Camera-type eye (tissue), 1 donor: ENCODE results near the gene OR4N5. TPM values are rescaled to one million over a fixed set of nuclear protein-coding genes. Genes with fewer than 3 reads are reported as not detected.

Source experiments
- total RNA-seq: library from RNA; depleted of rRNA; stranded (reverse); fragments of >200 nt; gene quantifications from one replicate; pipeline ENCODE4 v1.2.3, GENCODE V29; 2014

Gene OR4N5
- not detected for total RNA-seq

GRCh38 chr14:20138520-20138919 lies at the start of gene OR4N5:
Gene OR4N5, plus strand, starts transcription at chr14:20138820. Its CDS starts 4,916 bp downstream, at chr14:20143736.

DNA sequence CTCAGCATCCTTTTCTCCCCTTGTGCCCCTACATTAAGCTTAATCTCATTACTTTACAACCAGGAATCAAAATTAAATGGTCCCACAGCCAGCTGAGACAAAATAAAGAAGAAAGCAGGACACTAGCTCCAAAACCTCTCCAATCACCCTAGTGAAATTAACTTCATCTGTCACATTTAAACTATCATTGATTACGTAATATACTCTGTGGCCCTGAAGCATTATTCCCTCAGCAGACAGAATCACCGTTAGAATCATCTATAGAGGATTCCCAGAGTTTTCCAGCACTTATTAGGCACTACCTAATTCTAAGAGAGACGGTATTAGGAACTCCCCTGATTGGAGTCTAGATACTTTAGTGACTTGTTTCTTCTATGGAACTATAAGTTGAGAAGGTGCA lies 28.2 kb upstream of the OR4N5 start, which contains the start of gene OR4K17:
Gene OR4K17 (plus strand): TSS at position 302 of the 400 bp plus-strand sequence. CDS start 6,761 bp downstream, outside the sequence.

GRCh38 chr14:20190596-20190995 lies 52.0 kb downstream of the OR4N5 start, which contains the start of gene OR11G2:
Gene OR11G2, plus strand, starts transcription at chr14:20190896. Its CDS starts 6,542 bp downstream, at chr14:20197438.

Other genes starting within 250 kb of the OR4N5 start
- not detected for gene OR4K5, start 218.2 kb upstream of the OR4N5 start, total RNA-seq
- not detected for gene OR4K1, start 207.9 kb upstream of the OR4N5 start, total RNA-seq
- not detected for gene OR4K15, start 163.2 kb upstream of the OR4N5 start, total RNA-seq
- gene OR4Q2, start 136.7 kb upstream of the OR4N5 start, total RNA-seq = not detected
- gene OR4K14, start 119.5 kb upstream of the OR4N5 start, total RNA-seq = not detected
- gene OR4K13, start 102.8 kb upstream of the OR4N5 start, total RNA-seq = not detected
- gene OR4L1, start 78.8 kb upstream of the OR4N5 start, total RNA-seq = not detected
- not detected for gene OR4K17, start 28.1 kb upstream of the OR4N5 start, total RNA-seq
- not detected for gene OR11G2, start 52.1 kb downstream of the OR4N5 start, total RNA-seq
- not detected for gene OR11H6, start 84.9 kb downstream of the OR4N5 start, total RNA-seq
- not detected for gene OR11H7, start 90.2 kb downstream of the OR4N5 start, total RNA-seq
- gene OR11H4, start 100.5 kb downstream of the OR4N5 start, total RNA-seq = not detected
- gene TTC5, start 167.1 kb downstream of the OR4N5 start, total RNA-seq = 30.5 TPM
- 72.0 TPM for gene CCNB1IP1, start 194.5 kb downstream of the OR4N5 start, total RNA-seq
- 21.3 TPM for gene PARP2, start 204.8 kb downstream of the OR4N5 start, total RNA-seq